Measurements from ENCODE around the gene UBR4. TPM values are rescaled to one million over a fixed set of nuclear protein-coding genes. Genes with fewer than 3 reads are reported as not detected.

UBR4 gene
- total RNA-seq: 83.4 and 86.1 TPM in 2 replicates

GRCh38 chr1:19209990-19210771 is at the start of gene UBR4:
UBR4 (minus strand) TSS chr1:19210266; CDS start chr1:19210248, 18 bp downstream.

GRCh38 chr1:19251305-19252196 is 41.5 kb upstream of the UBR4 start, which contains the start of the genes EMC1 and MRTO4:
EMC1 (minus strand) TSS chr1:19251524; CDS start chr1:19251509, 15 bp downstream.
MRTO4 (plus strand) TSS chr1:19251805; CDS start chr1:19251836, 31 bp downstream.

Other genes with a start within 250 kb of the UBR4 start
- gene EMC1, start 41.3 kb upstream of the UBR4 start, total RNA-seq: 29.5 and 31.5 TPM in 2 replicates
- 13.4 and 19.0 TPM in 2 replicates for gene MRTO4, start 41.5 kb upstream of the UBR4 start, total RNA-seq
- 0.09 and 0.11 TPM in 2 replicates for gene AKR7A3, start 78.5 kb upstream of the UBR4 start, total RNA-seq
- 49.8 and 49.9 TPM in 2 replicates for gene AKR7A2, start 101.9 kb upstream of the UBR4 start, total RNA-seq
- 11.2 and 11.5 TPM in 2 replicates for gene SLC66A1, start 102.1 kb upstream of the UBR4 start, total RNA-seq

All from dermis lymphatic vessel endothelial cell (primary cell).